Measurements from ENCODE around the gene HEATR5B.

HEATR5B gene

GRCh38 chr2:37083873-37084794, at the start of gene HEATR5B, which contains the start of gene GPATCH11:
TSS of gene HEATR5B (minus strand) at chr2:37084372. CDS start at chr2:37083414, 958 bp downstream.
TSS of gene GPATCH11 (plus strand) at chr2:37084518. CDS start at chr2:37088382, 3,864 bp downstream.
- peak; percentile 100 for DNase-seq (ENCODE audit: low spot score)

DNA sequence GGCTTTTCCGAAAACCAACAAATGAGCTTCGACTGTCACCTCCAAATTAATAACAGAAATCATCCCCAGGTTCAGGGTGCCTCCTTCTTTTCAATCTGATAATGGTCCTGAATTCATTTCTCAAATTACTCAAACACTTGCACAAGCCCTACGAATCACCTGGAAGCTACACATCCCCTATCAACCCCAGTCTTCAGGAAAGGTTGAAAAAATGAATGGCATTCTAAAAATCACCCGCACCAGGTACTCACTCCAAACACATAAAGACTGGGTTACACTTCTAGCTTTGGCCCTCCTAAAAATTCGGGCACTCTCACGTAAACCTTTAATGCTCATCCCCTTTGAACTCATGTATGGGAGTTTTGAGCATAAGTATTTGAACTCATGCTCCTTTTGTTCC, 48.7 kb upstream of the HEATR5B start:
- DNase-seq (ENCODE audit: low spot score), result no peak

DNA sequence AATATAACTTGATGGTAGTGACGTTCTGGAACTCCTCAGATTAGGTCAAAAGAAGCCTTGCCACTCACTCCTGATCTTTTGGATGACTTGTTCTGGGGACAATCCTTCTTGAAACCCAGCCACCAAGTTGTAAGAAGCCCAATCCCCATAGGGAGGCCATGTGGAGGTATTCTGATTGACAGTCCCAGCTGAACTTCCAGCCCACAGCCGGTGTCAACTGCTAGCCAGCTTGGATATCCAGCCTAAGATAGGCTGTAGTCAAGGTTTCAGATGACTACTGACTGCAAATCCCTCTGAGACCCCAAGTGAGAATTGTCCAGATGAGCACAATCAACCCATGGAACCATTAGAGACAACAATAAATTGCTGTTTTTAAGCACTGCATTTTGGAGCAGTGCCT, 41.2 kb upstream of the HEATR5B start:
- DNase-seq (ENCODE audit: low spot score), result no peak

DNA sequence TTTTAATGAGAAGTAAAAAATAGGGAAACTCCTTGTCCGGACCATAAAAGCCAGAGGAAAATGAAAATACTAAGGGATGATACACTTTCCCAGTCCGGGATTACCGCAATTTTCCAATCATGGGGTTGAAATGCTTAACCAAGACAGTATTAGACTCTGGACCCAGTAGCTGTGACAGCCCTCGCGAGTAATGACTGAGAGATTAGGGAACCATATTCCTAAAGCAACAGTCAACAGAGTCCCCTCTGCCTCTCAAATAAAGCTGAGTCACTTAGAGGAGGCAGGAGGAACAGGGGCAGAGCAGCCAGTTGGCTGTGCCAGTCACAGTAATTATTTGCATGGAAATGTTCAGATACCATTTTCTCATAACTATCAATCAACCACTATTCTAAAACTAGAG, 35.0 kb upstream of the HEATR5B start:
- DNase-seq (ENCODE audit: low spot score), result no peak

DNA sequence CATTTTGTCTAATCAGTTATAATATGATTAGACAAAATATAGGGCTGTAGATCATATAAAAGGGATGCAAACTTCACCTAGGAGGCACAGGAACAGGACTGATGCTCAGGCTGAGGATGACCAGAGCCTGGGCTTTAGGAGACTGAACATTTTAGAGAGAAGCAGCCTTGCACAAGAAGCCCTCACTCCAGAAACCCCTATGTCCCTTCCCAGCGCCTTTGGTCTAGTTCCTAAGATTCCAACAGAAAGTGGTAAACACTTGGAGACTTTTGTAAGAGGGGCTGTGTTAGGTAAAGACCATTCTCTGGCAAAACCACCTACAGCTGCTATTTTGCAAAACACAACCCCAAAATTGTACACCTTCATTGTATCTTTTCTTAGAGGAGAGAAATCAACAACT, 33.4 kb upstream of the HEATR5B start:
- no peak for DNase-seq (ENCODE audit: low spot score)

GRCh38 chr2:37111958-37112357, 27.8 kb upstream of the HEATR5B start:
- no peak for DNase-seq (ENCODE audit: low spot score)

DNA sequence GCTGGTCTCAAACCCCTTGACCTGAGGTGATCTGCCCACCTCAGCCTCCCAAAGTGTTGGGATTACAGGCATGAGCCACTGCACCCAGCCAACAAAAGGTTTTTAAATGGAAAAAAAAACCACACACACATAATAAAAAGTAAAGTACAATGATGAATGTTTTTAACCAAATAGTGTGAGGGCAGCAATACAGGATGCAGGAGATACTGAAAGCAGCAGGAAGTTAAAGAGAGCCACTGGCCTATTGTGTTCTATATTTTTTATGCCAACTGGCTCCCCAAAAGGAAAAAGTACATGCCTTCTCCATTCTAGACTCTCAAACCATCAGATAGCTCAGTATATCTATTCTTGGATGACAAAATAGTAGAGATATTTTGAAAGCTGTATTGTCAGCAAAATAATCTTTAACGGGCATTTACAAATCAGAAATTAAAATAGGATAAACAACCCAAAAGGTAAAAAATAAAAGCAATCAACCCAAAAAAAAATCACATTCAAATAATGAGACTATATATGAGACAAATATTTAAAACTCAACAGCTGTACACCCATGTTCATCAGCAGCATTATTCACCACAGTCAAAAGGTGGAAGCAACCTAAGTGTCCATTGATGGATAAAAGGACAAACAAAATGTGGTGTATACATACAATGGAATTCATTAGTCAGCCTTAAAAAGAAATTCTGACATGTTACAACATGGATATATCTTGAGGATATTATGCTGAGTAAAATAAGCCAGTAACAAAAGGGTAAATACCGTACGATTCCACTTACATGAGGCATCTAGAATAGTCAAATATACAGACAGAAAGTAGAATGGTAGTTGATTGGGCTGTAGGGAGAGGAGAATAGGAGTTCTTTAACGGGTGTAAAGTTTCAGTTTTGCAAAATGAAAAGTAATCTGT, 26.4 kb upstream of the HEATR5B start:
- no peak for DNase-seq (ENCODE audit: low spot score)

DNA sequence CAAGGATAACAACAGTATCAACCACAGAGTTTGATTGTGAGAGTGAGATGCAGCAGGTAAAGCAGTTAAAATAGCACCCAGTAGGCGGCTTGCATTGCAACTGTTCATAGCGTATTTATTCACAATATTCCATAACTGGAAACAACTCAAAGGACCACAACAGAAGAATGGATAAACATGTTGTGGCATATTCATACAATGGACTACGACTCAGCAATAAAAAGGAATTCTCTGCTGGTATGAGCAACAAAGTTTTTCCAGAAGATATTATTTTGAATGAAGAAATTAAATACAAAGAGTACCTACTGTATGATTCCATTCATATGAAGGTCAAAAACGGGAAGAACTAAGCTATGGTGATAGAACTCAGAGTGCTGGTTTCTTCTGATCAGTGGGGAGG, 25.4 kb upstream of the HEATR5B start:
- no peak for DNase-seq (ENCODE audit: low spot score)

- DNase-seq (ENCODE audit: low spot score), result no peak
These were observed 21.0 kb upstream of the HEATR5B start for GRCh38 chr2:37105150-37105549.

DNA sequence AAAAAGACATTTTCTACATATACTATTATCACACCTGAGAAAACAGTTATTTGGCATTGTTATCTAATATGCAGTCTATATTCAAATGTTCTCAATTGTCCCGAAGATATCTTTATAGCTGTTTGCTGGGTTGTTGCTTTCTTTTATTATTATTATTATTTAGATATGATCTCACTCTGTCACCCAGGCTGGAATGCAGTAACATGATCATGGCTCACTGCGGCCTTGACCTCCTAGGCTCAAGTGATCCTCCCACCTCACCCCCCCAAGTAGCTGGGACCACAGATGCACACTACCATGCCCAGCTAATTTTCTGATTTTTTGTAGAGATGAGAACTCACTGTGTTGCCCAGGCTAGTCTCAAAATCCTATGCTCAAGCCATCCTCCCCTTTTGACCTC, 20.0 kb upstream of the HEATR5B start:
- DNase-seq (ENCODE audit: low spot score), result no peak

- DNase-seq (ENCODE audit: low spot score), result no peak
These were observed 18.4 kb upstream of the HEATR5B start for GRCh38 chr2:37102588-37102987.

GRCh38 chr2:37100054-37100453, 15.9 kb upstream of the HEATR5B start:
- no peak for DNase-seq (ENCODE audit: low spot score)

DNA sequence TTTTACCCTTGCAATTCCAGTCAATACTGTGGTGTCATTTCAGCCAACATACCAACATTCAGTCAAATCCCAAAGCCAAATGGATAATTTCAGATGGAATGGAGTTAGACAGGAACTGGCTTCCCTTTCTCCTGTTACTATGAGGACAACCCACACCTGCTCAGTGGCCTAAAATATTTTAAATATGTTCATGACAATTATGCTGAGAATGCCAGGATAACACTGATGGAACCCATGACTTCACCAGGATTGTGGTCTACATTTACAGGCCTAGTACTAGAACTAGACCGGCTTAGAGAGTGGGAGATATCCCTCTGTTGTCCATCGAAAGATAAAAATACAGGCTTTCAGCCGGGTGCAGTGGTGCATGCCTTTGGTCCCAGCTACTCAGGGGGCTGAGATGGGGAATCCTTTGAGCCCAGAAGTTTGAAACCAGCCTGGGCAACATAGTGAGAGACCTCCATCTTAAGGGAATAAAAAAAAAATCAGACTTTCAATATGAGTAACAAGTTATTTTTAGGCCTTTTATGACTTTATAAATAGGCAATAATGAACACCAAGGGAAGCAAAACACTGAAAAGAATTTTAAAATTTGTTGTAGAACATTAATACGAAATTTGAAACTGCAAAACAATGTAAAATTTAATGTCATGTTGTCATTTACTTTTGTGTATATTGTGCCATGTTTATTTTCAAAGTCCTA, 14.4 kb upstream of the HEATR5B start:
- no peak for DNase-seq (ENCODE audit: low spot score)

DNA sequence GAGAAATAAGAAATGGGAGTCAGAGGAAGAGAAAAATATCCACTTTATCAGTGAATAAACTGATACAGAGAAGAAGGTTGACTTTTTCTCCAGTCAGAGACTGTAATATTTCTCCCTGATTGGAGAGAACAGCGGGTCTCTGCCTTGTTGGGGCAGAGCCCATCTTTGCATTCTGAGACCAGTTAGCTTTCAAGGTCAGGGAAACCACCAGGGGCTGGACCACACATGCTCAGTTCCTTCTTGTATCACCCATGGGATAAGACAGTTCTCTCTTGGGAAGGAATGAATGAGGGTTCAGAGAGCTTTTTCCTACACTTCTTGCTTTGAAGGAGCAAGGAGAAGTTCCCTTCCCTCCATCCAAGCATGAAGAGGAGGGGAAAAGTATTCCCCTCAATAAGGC, 12.4 kb upstream of the HEATR5B start:
- no peak for DNase-seq (ENCODE audit: low spot score)

- no peak for DNase-seq (ENCODE audit: low spot score)
These were observed 7.7 kb upstream of the HEATR5B start for GRCh38 chr2:37091873-37092272.

DNA sequence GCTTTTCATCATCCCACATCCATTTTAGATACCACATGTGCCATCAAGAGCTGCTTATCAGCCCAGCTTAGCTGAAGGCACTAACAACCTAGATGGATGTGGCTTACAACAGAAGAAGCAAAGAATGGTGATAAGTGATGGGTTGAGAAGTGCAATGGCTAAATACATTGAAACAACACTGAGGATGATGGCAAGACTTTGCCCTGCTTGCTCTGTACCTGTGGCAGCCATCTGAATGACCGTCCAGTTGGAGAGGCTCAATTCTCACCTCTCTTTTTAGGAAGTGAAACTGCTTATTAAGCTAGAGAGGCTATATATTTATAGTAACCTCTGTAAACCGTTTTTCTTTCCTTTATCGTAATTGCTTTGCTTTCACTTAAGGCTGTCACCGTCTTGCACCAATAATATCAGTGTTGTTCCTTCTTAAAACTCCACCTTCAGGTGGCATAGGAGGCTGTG, 5.9 kb upstream of the HEATR5B start:
- DNase-seq (ENCODE audit: low spot score), result no peak

GRCh38 chr2:37085731-37086147, 1.6 kb upstream of the HEATR5B start:
- peak; percentile 12 for DNase-seq (ENCODE audit: low spot score)

- DNase-seq (ENCODE audit: low spot score), result no peak
These were observed 625 bp upstream of the HEATR5B start for GRCh38 chr2:37084797-37085196.

DNA sequence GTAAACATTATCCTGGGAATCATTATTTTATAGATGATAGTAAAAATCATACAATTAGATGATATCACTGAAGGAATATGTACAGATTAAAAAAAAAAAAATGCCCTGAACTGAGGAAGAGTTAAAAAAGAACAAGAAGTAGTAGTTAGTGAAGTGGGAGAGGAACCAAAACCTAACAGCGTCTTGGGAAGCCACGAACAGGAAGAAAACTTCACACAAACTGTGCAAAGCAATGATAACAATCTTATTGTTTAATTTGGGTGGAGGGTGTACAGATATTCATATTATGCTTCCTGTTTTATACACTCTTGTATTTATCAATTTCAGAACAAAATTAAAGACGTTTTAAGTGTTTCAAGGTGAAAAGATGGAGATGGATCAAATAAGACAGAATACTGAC, 3.5 kb downstream of the HEATR5B start:
- no peak for DNase-seq (ENCODE audit: low spot score)

DNA sequence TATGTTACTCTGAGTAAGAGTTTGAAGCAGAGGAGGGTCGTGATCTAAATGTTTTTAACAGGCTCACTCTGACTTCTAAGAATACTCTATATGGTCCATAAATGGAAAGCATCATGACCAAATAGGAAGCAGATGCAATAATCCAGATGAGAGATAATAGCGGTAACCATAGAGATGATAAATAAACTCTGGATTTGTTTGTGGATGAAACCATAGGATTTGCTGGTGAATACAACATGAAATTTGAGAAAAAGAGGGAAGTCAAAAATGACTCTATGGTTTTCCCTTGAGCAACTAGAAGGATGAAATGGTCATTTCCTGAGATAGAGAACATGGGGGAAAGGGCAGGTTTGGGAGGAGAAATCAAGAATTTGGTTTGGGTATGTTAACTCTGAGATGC, 3.9 kb downstream of the HEATR5B start:
- DNase-seq (ENCODE audit: low spot score), result no peak

DNA sequence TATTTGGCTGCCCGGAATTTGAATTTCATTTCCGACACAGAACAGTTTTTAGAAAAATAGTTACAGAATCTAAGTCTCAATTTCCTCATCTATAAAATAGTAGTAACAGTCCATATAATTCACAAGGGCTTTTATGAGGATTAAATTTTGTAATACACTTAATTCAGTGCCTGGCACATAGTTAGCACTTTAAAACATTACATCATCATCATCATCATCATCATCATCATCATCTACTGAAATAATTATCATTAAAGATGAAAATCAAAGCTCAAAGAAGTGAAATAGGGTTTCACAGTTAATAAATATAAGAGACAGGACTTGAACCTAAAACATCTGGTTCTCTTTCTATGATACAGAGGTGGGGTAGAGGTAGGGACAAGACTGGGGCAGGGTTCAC, 13.2 kb downstream of the HEATR5B start:
- no peak for DNase-seq (ENCODE audit: low spot score)

- DNase-seq (ENCODE audit: low spot score), result no peak
These were observed 15.5 kb downstream of the HEATR5B start for GRCh38 chr2:37068686-37069085.
